KBM-7 (cell line): ENCODE data around the gene ADAMTS2.
A peak's percentile ranks its signal among the peaks of the same experiment; 100 is the strongest.

Experiments
- DNase-seq: peaks from one replicate; pipeline ENCODE4 v3.0.0-alpha.2; 2015
- in situ Hi-C: fragments of 300-500 bp; cut with MboI; formaldehyde crosslinking; loops from 2 replicates; pipeline ENCODE4 v1.14.3; 2020; ENCODE audit warnings: low sequenced_read_pairs, low pct_unique_long_range_greater_than_20kb, mixed read lengths

The ADAMTS2 gene

DNA sequence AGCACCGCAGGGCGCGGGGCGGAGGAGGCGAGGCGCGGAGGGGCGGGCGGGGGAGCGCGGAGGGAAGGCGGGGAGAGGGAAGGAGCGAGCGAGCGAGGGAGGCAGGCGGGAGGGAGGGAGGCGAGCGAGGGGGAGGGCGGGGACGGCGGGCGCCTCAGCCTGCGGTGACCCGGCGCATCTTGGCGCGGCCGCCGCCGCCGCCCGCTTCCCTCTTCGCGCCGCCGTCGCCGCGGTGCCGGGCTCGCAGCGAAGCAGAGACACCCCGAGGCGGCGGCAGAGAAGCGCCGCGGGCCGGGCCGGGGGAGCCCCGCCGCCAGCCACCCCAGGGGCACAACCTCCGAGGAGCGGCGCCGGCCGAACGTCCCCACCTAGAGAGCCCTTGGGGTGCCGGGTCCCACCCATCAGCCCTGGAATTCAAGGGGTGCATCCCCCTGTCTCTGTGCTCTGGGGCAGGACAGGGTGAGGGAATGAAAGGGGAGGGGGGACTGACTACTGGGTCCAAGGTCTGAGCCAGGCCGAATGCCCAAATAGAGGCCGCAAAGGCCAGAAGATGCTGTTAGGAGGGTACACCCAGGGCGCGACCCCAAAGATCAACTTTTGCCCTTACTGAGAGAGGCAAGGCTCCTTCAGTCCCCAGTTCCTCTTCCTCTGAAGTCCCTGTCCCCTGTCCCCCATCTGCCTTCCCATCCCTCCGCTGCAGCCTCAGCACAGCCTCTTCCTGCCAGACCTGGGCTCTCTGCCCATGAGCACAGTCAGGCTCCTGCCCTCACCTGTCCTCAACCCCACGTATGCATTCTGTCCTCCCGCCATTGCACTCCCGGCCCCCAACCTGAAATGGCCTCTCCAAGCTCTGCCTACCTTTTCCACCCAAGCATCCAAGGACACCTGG, at the start of gene ADAMTS2:
Gene ADAMTS2, minus strand, starts transcription at position 29 of the 889 bp plus-strand sequence. CDS start 133 bp downstream, outside the sequence.
- in situ Hi-C loops: no loop called here
- DNase-seq: peak; percentile 33

DNA sequence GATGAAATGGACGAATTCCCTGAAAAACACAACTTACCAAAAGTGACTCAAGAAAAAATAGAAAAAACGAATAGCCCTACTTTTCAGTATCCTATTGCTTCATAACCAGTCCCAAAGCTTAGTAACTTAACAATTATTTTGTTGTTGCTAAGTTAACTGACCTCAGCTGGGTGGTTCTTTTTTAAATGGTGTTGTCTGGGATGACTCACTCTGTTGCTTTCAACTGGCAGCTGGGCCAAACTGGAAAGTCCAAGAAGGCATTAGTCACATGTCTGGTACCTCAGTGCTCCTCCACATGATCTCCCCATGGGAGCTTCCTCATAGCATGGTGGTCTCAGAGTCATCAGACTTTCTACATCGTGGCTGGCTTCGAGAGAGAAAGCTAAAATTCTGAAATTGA, 47.8 kb upstream of the ADAMTS2 start:
- no peak for DNase-seq
- in situ Hi-C loops: no loop called here

DNA sequence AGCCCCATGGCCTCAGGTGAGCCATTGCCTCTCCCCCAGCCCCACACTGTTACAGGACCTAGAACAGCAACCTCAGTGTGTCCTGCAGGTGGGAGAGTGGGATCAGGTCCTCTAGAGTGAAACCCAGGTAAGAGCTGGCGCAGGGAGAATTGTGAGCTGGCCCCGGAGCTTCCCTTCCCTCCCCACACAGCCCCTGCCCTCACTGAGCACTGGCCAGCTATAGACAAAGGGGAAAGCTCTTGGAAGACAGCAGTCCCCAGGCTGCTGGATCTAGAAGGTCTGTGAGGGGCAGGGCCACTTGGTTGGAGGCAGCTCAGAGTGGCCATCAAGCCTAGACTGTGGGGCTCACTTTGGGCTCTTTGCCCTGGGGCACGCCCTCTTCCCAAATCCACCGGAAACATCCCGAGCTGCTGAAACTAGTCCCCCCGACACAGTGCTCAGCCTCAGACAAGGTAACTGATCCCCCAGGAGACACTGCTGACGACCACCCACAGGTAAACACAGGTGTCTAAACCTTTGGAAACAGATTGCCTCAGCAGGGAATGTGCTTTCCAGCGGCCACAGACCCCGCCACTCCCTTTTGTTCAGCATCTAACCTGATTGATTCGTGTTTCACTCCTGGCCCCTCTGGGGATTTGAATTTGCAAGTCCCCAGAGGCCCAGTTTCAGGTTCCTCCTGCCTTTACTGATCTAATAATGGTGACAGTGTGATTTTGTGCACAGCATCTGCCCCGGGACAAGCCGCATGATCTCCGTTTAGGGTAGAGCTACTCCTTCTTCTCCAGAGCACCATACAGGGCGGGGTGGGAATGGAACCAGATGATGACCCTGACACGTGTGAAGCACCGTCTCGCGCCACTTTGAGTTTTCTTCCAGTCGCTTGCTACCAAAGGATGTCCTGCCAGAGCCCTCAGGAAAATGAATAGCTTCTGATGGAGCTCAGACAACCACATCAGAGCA, 42.2 kb upstream of the ADAMTS2 start:
- in situ Hi-C loops: no loop called here
- DNase-seq: no peak

DNA sequence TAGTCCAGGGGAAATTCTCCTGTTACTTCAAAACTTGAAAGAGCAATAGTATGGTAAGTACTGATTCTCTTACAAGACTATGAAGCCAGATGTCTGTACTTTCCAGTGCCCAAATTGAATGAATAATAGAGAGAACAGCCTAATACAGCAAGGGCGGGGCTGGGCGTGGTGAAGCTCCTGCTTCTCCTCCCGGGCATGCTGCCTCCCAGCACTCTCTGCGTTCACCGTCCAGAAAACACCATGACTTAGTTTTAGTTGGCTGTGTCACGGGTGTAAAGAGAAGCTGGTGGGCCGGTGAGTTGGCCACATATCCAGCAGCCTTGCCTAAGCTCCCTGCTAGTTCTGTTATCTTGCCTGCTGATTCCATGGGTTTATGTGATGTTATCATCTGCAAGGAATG, 40.7 kb upstream of the ADAMTS2 start:
- no peak for DNase-seq
- in situ Hi-C loops: no loop called here

DNA sequence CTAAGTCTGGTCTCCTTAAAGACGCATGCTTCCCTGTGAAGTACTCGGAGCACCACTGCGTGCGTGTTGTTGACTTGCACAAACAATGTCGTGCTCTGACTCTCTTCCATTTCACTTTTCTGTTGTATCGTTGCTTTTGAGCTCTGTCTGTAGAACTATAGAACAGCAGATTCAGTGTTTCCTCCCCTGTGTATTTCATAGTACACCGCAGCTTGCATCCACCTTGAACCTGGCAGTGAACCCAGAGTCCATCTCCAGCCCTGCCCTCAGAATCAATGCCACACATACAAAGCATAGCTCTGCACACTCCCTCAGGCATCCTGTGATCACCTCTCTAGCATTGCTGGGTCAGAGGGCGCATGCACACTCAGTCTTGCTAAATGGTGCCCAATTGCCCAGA, 37.2 kb upstream of the ADAMTS2 start:
- in situ Hi-C loops: no loop called here
- DNase-seq: no peak

DNA sequence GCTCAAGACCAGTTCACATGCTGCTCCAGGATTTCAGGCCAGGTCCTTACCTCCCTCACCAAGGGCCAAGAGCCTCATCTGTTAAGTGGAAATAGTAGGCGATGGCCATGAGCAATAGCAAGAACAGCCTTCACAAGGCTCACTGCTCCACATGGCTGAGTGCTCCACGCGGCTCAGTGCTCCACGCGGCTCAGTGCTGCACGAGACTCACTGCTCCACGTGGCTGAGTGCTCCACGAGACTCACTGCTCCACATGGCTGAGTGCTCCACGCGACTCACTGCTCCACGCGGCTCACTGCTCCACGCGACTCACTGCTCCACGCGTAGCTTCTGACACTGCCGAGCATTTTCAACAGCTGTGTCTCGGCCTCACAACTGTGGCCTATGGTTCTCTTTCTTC, 36.4 kb upstream of the ADAMTS2 start:
- DNase-seq: no peak
- in situ Hi-C loops: no loop called here

DNA sequence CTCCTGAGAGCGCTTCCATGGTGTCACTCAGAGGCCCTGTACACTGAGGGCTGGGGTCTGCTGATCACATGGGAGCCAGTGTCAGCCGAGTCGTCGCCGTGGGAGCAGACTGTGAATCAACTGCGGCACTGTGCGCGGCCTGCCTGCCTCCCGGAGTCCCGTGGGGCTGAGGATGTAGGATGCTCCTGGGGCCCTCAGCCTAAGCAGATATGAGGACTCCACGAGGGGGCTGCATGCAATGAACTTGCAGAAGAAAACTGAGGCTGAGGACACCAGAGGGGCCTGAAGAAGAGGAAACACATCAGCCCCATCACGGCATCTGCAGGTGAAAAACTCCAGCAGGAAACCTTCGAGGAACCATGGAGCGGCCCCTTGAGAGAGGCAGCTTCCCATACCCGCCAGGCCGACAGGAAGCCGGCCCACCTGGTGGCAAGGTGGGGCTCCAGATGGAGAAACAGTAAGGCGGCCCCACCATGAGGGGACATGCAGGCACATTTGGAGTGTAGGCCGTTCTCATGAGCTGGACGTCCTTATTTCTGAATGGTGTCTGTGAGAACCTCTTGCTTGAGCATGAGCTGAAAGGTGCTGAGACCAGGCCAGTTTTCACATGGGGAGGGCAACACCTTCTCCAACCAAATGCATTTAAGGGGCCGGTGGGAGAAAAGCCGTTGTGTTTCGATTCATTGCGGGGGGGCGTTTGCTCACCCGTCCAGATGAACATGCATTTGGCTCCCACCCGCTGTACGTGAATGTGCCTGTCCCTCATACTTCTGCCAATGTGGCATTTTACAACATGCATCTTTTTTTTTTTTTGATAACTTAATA, 35.2 kb upstream of the ADAMTS2 start:
- in situ Hi-C loops: no loop called here
- DNase-seq: no peak

DNA sequence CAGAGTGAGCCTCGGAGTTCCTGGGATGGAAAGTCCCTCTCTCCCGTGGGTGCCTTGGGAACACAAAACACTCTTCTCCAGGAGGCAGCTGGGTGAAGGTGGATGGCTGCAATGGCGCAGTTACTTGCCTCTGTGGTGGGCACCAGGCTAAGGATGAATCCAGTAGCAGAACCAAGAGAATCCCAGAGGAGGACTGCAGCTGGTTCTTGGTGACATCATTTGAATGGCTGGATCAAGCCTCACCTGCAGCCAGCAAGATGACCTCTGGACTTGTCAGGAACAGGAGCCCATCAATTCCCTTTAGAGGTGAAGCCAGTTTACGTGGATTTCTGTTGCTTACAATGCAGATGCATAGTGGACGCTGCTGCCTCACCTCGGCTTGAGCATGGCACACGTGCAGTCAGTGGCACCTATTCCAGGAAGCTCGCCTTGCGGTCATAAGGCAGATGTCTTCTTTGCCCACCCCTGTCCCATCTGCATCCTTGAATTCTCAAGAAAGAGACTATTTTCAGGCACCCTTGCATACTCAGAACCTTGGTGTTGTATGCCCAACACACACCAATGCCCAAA, 34.1 kb upstream of the ADAMTS2 start:
- in situ Hi-C loops: no loop called here
- no peak for DNase-seq

DNA sequence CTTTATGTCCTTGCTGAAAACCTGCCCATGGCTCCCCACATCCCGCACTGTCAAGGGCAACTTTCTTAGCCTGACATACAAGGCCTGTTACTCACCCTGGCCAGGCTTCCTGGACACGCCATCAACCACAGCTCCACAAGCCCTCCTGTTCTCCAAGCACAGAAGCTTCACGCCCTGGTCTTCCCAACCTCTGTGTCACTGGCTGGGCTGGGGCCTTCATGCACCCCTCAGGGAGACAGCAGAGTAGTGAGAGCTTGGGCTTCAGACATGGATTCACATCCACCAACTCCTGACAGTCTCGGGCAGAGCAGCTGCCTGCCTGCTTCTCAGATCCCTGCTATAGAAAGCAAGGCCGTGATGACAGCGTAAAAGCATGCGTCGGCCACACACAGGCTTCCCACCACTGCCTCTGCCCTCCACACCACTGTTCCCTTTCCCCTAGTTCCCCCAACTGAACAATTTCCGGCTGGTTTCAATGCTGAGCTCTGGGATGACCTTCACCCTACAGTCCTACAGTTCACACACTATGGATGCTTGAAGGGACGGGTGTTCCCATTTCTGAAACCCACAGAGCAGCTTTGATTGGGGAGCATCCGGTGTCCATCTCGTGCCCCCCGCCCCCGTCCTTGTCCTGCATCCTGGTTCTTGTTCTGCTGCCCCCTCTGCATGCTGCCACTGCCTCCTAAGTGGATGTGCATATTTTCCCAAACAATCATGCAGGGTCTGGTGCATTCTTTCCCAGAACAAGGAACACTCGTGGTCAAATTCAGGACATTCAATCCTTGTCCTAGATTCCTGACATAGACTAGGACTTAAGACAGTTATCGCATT, 33.4 kb upstream of the ADAMTS2 start:
- in situ Hi-C loops: no loop called here
- DNase-seq: no peak

DNA sequence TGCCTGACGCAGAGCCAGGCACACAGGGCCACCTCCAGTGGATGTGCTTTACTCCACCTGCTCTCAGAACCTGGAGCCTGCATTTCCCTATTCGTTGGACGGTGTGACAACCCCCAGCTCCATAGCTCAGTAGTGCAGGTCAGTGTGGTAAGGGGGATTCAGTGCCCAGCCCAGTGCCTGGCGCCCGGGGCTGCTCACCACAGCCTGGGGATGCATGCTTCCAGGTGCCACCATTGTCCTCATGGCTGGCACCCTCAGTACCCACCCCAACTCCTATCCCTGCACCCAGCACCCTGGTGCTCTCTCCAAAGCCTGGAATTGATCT, 32.8 kb upstream of the ADAMTS2 start:
- no peak for DNase-seq
- in situ Hi-C loops: no loop called here

DNA sequence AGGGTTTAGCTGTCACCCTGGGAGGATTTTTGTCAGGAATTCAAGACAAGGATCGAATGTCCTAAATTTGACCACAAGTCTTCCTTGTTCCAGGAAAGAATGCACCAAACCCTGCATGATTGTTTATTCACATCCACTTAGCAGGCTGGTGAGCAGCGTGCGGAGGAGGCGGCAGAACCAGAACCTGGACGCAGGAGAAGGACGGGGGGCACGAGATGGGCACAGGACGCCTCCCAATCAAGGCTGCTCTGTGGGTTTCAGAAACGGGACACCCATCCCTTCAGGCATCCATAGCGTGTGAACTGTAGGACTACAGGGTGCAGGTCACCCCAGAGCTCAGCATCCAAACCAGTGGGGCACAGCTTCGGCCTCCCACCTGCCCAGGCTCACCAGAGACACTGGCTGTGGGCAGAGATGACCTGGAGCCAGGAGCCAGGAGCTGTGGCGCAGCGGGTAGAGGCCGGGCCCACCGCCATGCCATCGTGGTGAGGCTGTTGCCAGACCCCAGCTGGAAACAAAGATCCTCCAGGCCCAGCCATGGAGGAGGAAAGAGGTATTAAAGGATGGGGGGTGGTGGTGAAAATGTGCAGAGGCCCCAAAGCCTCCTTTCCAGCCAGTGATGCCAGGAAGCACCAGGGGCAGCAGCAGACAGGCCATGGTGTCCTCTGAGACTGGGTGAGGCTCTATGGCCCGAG, 32.3 kb upstream of the ADAMTS2 start:
- in situ Hi-C loops: no loop called here
- no peak for DNase-seq

DNA sequence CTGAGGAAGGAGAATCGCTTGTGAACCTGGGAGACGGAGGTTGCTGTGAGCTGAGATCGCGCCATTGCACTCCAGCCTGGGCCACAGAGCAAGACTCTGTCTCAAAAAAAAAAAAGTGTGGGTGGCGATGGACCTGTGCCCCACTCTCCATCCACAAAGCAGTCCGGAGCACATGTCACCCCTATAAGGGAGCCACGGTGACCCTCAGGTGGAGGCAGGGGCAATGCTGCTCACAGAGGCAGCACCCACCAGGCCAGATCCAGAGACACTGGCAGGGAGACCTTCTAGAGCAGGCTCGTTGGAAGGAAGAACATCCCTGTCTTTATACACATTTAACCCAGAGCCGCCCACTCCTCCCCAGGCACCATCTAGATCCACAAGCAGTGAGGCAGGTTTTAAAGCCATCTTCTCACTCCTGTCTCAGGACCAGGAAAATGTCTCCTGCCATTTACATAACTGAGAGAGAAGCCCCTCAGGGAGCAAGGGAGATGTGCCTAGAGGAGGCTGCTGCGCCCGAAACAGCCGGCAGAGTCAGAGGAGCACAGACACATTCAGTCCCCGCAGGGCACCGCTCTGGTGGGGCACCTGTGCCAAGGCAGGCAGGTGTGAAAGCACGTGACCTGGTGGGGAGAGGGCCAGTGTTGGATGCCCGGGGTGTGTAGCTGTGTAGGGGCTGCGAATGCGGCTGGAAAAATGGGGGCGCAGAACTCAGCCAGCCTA, 31.6 kb upstream of the ADAMTS2 start:
- in situ Hi-C loops: no loop called here
- no peak for DNase-seq

DNA sequence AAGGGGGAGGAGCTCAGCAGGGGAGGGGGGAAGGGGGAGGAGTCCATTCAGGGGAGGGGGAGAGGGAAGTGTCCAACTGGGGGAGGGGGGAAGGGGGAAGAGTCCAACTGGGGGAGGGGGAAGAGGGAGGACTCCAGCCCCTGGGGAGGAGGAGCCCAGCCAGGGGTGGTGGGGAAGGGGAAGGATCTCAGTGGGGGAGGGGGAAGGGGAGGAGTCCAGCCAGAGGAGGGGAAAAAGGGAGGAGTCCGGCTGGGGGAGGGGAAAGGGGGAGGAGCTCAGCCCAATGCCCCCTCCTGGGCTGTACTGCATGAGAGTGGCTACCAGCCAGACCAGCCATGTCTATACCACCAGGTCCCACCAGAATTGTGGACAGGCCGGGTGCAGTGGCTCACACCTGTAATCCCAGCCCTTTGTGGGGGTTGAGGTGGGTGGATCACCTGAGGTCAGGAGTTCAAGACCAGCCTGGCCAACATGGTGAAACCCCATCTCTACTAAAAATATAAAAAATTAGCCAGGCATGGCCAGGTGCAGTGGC, 30.6 kb upstream of the ADAMTS2 start:
- in situ Hi-C loops: no loop called here
- no peak for DNase-seq

DNA sequence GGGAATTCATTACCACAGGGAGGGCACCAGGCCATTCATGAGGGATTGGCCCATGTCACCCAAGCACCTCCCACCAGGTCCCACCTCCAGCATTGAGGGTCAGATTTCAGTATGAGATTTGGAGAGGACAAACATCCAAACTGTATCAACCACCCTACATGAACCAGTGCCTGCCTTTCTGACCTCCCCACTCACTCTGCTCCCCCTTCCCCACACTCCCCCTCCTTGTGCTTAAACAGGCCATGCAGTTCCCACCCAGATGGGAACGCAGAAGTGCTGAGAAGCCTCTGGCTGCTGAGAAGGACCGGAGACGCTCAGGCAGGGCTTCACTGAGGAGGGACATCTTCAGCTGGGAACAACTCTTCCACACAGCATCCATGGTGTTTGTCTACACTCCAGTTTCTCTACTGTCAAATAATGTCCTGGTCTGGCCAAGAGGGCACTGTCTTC, 30.0 kb upstream of the ADAMTS2 start:
- DNase-seq: no peak
- in situ Hi-C loops: no loop called here

DNA sequence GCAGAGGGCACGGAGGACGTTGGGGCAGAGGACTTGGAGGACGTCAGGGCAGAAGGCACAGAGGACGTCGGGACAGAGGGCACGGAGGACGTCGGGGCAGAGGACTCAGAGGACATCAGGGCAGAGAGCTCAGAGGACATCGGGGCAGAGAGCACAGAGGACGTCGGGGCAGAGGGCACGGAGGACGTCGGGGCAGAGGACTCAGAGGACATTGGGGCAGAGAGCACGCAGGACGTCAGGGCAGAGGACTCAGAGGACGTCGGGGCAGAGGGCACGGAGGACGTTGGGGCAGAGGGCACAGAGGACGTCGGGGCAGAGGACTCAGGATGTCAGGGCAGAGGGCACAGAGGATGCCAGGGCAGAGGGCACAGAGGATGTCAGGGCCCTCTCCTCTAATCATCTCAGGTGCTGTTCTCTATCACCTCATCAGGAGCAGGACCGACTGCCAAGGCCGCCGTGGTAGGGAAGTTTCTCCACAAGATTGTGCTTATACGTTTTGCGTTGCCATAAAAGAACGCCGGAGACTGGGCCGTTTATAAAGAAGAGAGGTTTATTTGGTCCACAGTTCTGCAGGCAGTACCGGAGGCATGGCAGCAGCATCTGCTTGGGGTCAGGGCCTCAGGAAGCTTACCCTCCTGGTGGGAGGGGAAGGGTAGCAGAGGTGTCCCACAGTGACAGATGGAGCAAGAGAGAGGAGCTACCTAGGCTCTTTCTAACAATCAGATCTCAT, 29.4 kb upstream of the ADAMTS2 start:
- DNase-seq: no peak
- in situ Hi-C loops: no loop called here

DNA sequence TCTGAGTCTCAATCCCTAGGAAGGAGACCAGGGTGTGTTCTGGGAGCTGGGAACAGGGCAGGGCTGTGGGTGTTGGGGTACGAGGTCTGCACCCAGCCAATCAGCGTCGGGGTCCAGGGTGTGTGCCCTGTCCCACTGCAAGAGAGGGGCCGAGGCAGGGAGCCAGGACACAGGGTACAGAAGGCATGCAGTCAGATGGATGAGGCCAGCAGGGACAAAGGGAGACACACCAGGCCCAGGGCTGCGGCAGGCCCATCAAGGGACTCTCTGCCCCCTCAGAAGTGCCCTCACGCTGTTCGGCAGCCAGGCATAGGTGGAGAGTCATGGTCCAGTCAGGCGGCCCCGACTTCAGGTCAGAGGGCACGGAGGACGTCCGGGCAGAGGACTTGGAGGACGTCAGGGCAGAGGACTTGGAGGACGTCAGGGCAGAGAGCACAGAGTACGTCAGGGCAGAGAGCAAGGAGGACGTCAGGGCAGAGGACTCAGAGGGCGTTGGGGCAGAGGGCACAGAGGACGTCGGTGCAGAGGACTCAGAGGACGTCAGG, 28.8 kb upstream of the ADAMTS2 start:
- in situ Hi-C loops: no loop called here
- DNase-seq: no peak
